ENCODE measurements around the gene MS4A10. TPM values are rescaled to one million over a fixed set of nuclear protein-coding genes. Genes with fewer than 3 reads are reported as not detected.

The MS4A10 gene
- total and polyA plus RNA-seq, 9 donors: 0.36 TPM; not detected in 8

GRCh38 chr11:60847896-60848295 is 62.8 kb downstream of the MS4A10 start:
- Histone ChIP-seq H3K9me3 (no peaks in the 10 kb centered on the region), H3K36me3 (no peaks in the 10 kb centered on the region), H3K4me1 (ENCODE audit: insufficient read depth) (peaks cover 6% of the 10 kb centered on the region), H3K4me3 (no peak overlapping the region), H3K27me3 (no peaks in the 10 kb centered on the region), H3K27ac (no peak overlapping the region)
- WGBS, 3 donors: 83 to 90% (median 85%) methylated on average over 12 of the region's 12 CpGs
- no peak for DNase-seq
- TF ChIP-seq CTCF (IDR thresholded peaks at IDR 0.05) (no peak), EP300 (IDR thresholded peaks at IDR 0.05) (no peak), POLR2A (IDR thresholded peaks at IDR 0.05) (no peak)
- intact Hi-C loops (cut with DNase I): loop anchor here in 1 of 4 donors (10.0 kb wide), 1 partner anchor 47 kb away; no protein-coding TSS in a partner anchor

- 80 to 85% (median 85%) methylated on average over 10 of the region's 10 CpGs for WGBS, 3 donors
- H3K9me3 ChIP-seq: no peaks in the 10 kb centered on the region
- intact Hi-C loops (cut with DNase I): loop anchor here in 1 of 4 donors (10.0 kb wide), 1 partner anchor 46 kb away; no protein-coding TSS in a partner anchor
Measured at GRCh38 chr11:60848714-60849151, 63.6 kb downstream of the MS4A10 start.

GRCh38 chr11:60849641-60850520 is 64.7 kb downstream of the MS4A10 start:
- Histone ChIP-seq H3K9me3 (no peaks in the 10 kb centered on the region), H3K36me3 (no peaks in the 10 kb centered on the region), H3K27ac (no peak overlapping the region), H3K4me1 (ENCODE audit: insufficient read depth) (no peaks in the 10 kb centered on the region), H3K27me3 (no peaks in the 10 kb centered on the region), H3K4me3 (no peak overlapping the region)
- intact Hi-C loops (cut with DNase I): loop anchor here in 1 of 4 donors (10.0 kb wide), 1 partner anchor 45 kb away; no protein-coding TSS in a partner anchor
- 86 to 90% (median 88%) methylated on average over 29 of the region's 29 CpGs for WGBS, 3 donors
- TF ChIP-seq EP300 (IDR thresholded peaks at IDR 0.05): no peak
- no peak for TF ChIP-seq POLR2A (IDR thresholded peaks at IDR 0.05)
- TF ChIP-seq CTCF (IDR thresholded peaks at IDR 0.05): no peak
- DNase-seq: no peak

More at GRCh38 chr11:60848714-60849151, 63.6 kb downstream of the MS4A10 start:
- H3K27ac ChIP-seq: no peak overlapping the region
- peaks cover 2% of the 10 kb centered on the region for H3K4me1 ChIP-seq (ENCODE audit: insufficient read depth)
- no peaks in the 10 kb centered on the region for H3K36me3 ChIP-seq
- no peak for DNase-seq
- no peak overlapping the region for H3K4me3 ChIP-seq
- TF ChIP-seq EP300 (IDR thresholded peaks at IDR 0.05) (no peak), CTCF (IDR thresholded peaks at IDR 0.05) (no peak), POLR2A (IDR thresholded peaks at IDR 0.05) (no peak)
- no peaks in the 10 kb centered on the region for H3K27me3 ChIP-seq

Other genes starting within 250 kb of the MS4A10 start
- 10 to 100 TPM in 1 of 7 donors, 1 to 10 TPM in 4, under 1 TPM in 1, not detected in 1; 0.96 to 30.9 (median 2.5) TPM for gene MS4A8, start 85.7 kb upstream of the MS4A10 start, total RNA-seq
- gene MS4A8, start 85.7 kb upstream of the MS4A10 start, polyA plus RNA-seq: under 1 TPM in 1 of 2 donors, not detected in 1; 0.45 TPM
- not detected for gene MS4A18, start 60.6 kb upstream of the MS4A10 start, total RNA-seq
- gene MS4A18, start 60.6 kb upstream of the MS4A10 start, polyA plus RNA-seq: not detected
- 1 to 10 TPM in 1 of 7 donors, under 1 TPM in 1, not detected in 5; 0.33 to 1.1 TPM for gene MS4A15, start 28.5 kb upstream of the MS4A10 start, total RNA-seq
- under 1 TPM in 1 of 2 donors, not detected in 1; 0.15 TPM for gene MS4A15, start 28.5 kb upstream of the MS4A10 start, polyA plus RNA-seq
- 10 to 100 TPM in 6 of 7 donors, 1 to 10 TPM in 1; 7.0 to 32.9 (median 20.4) TPM for gene CCDC86, start 56.8 kb downstream of the MS4A10 start, total RNA-seq
- gene CCDC86, start 56.8 kb downstream of the MS4A10 start, polyA plus RNA-seq: 10 to 100 TPM; 10.5 to 16.4 TPM
- gene PTGDR2, start 70.6 kb downstream of the MS4A10 start, total RNA-seq: under 1 TPM in 5 of 7 donors, not detected in 2; 0.10 to 0.46 (median 0.15) TPM
- under 1 TPM; 0.07 to 0.42 TPM for gene PTGDR2, start 70.6 kb downstream of the MS4A10 start, polyA plus RNA-seq
- not detected for gene ZP1, start 82.2 kb downstream of the MS4A10 start, total RNA-seq
- gene ZP1, start 82.2 kb downstream of the MS4A10 start, polyA plus RNA-seq: under 1 TPM in 1 of 2 donors, not detected in 1; 0.17 TPM
- gene PRPF19, start 121.3 kb downstream of the MS4A10 start, total RNA-seq: 100 to 1,000 TPM in 2 of 7 donors, 10 to 100 TPM in 5; 44.1 to 109 (median 97.2) TPM
- gene PRPF19, start 121.3 kb downstream of the MS4A10 start, polyA plus RNA-seq: 10 to 100 TPM; 66.2 to 73.4 TPM
- gene TMEM109, start 128.8 kb downstream of the MS4A10 start, total RNA-seq: 100 to 1,000 TPM in 5 of 7 donors, 10 to 100 TPM in 2; 88.7 to 143 (median 109) TPM
- gene TMEM109, start 128.8 kb downstream of the MS4A10 start, polyA plus RNA-seq: 100 to 1,000 TPM; 133 to 145 TPM
- 10 to 100 TPM; 16.5 to 34.1 (median 21.3) TPM for gene TMEM132A, start 139.1 kb downstream of the MS4A10 start, total RNA-seq
- 10 to 100 TPM in 1 of 2 donors, 1 to 10 TPM in 1; 2.9 to 21.3 TPM for gene TMEM132A, start 139.1 kb downstream of the MS4A10 start, polyA plus RNA-seq
- 10 to 100 TPM; 25.3 to 55.8 (median 43.9) TPM for gene SLC15A3, start 166.8 kb downstream of the MS4A10 start, total RNA-seq
- gene SLC15A3, start 166.8 kb downstream of the MS4A10 start, polyA plus RNA-seq: 10 to 100 TPM; 27.2 to 38.9 TPM
- 1 to 10 TPM in 3 of 7 donors, under 1 TPM in 4; 0.42 to 2.2 (median 0.69) TPM for gene CD6, start 186.3 kb downstream of the MS4A10 start, total RNA-seq
- 1 to 10 TPM in 1 of 2 donors, under 1 TPM in 1; 0.44 to 3.4 TPM for gene CD6, start 186.3 kb downstream of the MS4A10 start, polyA plus RNA-seq